NCI-H2107 treated with DMSO at 0.1 percent for 48 hours (cell line): Measurements from ENCODE around the gene RCC2.
A peak's percentile ranks its signal among the peaks of the same experiment; 100 is the strongest.
"Not testable (repeated sequence)": the region's sequence is repeated elsewhere in the genome, so short reads cannot be mapped to it uniquely, and the experiment has no call there.

Source experiments
- DNase-seq: peaks from one replicate; lab custom pipeline; 2025; ENCODE audit not compliant: unreplicated experiment; lab: John Stamatoyannopoulos, UW

RCC2 gene

DNA sequence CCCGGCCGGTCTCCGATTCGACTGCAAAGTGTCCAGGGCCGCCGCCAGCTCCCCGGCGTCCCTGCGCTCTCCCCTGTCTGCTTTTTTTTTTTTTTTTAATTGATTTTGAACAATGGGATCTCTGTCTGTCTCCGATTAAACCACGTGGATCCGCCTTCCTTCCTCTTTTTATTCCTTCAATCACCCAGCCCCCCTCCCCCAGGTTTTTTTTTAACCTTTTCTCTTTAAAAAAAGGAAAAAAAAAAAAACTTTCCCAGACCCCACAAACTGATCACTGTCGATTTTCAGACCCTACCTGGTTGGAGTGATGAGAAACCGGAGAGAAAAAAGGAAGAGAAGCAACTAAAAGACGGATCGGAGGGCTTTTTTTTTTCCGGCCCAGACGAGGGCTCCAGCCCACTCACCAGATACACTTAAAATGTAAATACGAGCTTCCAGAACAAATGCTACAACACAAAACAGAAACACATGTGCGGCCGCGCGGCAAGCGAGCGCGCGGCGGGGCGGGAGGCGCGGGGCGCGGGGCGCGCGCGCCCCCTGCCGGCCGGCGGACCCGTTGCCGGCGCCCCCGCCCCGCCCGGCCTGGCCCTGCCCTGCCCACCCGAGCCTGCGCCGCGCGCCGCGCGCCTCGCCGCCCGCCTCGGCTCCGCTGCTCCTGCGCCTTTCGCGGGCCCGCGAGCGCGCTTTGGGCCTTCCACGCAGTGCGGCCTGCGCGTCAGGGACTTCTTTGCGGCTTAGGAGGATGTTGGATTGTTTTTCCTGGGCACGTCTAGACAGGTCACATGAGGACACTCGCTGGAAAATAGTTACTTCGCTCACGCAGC, at the start of gene RCC2:
Gene RCC2, minus strand, starts transcription at position 428 of the 824 bp plus-strand sequence. CDS start 1,163 bp downstream, outside the sequence.
- peak; percentile 63 for DNase-seq

DNA sequence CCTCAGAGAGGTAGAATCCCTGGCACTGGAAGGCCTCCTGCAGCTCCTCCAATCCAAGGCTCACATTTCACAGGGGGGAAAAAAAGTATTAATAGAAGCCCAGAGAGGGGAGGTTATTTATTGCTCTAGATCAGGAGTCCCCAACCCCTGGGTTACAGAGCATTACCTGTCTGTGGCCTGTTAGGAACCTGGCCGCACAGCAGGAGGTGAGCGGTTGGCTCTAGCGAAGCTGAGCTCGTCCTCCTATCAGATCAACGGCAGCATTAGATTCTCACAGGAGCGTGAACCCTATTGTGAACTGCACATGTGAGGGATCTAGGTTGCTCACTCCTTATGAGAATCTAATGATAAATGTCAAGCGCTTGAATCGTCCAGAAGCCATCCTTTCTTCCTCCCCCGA, 46.8 kb upstream of the RCC2 start:
- DNase-seq, result no peak

DNA sequence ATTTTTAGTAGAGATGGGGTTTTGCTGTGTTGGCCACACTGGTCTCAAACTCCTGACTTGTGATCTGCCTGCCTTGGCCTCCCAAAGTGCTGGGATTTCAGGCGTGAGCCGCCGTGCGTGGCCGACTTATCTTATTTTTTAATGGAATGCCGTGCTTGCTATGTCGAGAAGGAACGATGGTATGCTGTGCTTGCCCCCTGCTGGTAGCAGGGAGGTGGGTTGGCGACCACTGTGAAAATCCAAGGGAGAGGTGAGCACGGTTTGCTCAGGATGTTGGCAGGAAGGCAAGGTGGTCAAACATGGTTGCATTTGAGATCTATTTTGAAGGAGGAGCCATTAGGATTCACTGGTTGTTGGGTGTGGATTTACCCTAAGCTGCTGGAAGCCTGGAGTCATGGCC, 45.8 kb upstream of the RCC2 start:
- no peak for DNase-seq

DNA sequence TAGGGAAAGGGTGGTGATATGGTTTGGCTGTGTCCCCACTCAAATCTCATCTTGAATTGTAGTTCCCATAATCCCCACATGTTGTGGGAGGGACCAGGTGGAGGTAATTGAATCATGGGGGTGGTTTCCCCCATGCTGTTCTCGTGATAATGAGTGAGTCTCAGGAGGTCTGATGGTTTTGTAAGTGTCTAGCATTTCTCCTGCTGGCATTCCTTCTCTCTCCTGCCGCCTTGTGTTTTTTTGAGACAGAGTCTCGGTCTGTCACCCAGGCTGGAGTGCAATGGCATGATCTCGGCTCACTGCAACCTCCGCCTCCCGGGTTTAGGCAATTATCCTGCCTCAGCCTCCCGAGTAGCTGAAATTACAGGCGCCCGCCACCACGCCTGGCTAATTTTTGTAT, 42.5 kb upstream of the RCC2 start:
- DNase-seq, result not testable (repeated sequence)

DNA sequence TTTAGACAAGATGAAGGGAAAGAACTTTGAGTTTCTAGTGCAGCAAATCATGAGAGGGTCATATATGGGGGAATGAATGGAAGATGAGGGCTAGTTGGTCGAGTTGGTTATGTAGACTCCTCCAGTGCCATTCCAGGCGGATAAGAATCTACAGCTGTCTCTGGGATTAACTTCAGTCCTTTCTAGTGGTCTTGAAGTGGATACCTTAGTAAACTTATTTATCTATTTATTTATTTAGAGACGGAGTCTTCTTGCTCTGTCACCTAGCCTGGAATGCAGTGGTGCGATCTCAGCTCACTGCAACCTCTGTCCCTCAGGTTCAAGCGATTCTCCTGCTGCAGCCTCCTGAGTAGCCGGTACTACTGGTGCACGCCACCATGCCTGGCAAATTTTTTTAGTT, 41.4 kb upstream of the RCC2 start:
- no peak for DNase-seq

DNA sequence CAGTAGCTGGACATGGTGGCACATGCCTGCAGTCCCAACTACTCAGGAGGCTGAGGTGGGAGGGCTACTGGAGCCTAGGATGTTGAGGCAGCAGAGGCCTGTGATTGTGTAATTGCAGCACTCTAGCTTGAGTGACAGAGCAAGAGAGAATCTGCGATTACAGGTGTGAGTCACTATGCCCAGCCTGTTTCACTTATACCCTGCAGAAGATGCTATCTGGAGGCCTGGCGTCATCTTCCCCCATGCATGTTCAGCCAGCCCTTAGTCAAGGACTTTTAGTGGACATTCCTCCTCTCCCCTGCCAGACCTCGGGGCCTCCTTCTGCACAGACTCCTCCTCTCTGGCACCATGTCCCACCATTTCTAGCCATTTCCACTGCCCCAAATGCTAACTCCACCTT, 36.3 kb upstream of the RCC2 start:
- no peak for DNase-seq

DNA sequence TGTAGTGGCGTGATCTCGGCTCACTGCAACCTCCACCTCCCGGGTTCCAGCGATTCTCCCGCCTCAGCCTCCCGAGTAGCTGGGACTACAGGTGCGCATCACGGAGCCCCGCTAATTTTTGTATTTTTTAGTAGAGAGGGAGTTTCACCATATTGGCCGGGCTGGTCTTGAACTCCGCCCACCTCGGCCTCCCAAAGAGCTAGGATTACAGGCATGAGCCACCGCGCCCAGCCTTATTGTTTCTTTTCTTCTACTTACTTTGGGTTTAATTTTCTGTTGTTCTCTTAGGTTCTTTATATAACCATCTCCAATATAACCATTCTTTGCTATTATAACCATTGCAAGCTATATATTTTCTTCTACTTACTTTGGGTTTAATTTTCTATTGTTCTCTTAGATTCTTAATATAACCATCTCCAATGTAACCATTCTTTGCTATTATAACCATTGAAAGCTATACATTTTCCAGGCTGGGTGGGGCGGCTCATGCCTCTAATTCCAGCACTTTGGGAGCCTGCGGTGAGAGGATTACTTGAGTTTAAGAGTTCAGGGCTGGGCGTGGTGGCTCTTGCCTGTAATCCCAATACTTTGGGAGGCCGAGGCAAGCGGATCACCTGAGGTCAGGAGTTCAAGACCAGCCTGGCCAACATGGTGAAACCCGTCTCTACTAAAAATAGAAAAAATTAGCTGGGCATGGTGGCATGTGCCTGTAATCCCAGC, 35.5 kb upstream of the RCC2 start:
- DNase-seq, result not testable (repeated sequence)

DNA sequence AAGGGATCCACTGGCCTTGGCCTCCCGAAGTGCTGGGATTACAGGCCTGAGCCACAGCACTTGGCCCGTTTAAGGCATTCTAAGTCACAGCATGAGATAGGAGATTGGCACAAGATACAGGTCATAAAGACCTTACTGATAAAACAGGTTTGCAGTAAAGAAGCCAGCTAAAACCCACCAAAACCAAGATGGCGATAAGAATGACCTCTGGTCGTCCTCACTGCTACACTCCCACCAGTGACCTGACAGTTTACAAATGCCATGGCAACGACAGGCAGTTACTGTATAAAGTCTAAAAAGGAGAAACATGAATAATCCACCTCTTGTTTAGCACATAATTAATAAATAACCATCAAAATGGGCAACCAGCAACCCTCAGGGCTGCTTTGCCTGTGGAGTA, 33.3 kb upstream of the RCC2 start:
- no peak for DNase-seq

DNA sequence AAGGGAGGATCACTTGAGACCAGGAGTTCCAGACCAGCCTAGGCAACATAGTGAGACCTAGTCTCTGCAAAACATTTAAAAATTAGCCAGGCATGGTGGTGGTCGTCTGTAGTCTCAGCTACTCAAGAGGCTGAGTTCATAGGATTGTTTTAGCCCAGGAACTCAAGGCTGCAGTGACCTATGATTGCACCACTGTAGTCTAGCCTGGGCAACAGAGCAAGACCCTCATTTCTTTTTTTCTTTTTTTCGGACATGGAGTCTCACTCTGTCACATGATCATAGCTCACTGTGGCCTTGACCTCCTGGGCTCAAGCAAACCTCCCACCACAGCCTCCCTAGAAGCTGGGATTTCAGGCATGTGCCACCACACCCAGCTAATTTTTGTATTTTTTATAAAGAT, 31.9 kb upstream of the RCC2 start:
- DNase-seq, result no peak

DNA sequence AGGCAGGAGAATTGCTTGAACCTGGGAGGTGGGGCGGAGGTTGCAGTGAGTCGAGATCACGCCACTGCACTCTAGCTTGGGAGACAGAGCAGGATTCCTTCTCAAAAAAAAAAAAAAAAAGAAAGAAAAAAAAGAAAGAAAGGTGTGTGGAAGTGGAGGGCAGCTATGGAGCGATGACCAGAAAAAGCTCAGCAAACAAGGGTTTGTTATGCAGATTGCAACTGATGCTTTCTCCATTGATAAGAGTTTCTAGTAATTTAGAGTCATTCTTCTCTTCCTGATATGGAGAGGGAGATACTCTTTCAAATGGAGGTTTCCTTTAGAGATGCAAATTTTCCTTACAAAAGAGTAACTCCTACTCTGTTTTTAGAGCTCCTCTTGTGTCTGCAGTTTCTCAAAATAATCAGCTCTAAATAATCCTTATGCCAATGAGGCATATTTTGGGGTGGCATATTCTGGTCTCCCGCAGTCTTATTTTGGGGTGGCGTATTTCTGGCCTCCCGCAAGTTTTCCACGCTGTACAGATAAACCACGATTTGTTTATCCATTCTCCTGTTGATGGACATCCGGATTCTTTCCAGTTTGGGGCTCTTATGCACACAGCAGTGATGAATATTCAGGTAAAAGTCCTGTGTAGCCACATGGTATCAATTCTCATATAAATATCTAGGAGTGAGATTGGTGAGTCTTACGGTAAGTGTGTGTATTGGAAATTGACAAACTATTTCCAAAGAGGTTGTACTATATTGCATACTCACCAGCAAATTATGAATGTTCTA, 30.7 kb upstream of the RCC2 start:
- no peak for DNase-seq

DNA sequence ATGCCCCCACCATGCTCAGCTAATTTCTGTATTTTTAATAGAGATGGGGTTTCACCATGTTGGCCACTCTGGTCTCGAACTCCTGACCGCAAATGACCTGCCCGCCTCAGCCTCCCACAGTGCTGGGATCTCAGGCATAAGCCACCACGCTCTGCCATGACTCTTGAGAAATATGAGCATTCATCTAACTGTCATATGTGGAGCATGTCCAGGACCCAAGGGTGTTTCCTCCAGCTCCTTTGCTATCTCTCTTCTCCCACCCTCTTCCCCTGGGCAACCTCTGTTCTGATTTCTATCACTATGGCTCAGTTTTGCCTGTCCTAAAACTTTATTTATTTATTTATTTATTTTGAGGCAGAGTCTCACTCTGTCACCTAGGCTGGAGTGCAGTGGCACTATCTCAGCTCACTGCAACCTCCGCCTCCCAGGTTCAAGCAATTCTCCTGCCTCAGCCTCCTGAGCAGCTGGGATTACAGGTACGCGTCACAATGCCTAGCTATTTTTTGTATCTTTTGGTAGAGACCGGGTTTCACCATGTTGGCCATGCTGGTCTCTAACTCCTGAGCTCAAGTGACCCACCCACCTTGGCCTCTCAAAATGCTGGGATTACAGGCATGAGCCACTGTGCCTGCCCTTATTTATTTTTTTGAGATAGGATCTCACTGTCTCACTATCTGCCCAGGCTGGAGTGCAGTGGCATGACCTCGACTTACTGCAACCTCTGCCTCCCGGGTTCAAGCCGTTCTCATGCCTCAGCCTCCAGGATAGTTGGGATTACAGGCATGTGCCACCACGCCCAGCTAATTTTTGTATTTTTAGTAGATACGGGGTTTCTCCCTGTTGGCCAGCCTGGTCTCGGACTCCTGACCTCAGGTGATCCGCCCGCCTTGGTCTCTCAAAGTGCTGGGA, 29.1 kb upstream of the RCC2 start:
- DNase-seq, result not testable (repeated sequence)

DNA sequence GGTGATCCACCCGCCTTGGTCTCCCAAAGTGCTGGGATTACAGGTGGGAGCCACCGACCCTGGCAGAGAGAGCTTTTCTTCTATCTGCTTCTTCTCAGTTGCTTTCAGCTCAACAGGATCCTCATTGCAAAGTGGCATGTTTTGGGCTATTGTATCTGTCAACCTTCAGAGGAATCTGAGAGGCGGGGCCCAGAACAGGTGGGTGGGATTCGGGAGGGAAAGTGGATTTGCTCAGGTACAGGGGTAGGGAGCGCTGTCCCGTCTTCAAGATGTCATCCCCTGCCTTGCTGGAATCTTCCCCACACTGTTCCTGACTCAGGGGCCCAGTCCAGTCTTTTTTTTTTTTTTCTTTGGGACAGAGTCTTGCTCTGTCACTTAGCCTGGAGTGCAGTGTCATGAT, 26.9 kb upstream of the RCC2 start:
- DNase-seq, result no peak

DNA sequence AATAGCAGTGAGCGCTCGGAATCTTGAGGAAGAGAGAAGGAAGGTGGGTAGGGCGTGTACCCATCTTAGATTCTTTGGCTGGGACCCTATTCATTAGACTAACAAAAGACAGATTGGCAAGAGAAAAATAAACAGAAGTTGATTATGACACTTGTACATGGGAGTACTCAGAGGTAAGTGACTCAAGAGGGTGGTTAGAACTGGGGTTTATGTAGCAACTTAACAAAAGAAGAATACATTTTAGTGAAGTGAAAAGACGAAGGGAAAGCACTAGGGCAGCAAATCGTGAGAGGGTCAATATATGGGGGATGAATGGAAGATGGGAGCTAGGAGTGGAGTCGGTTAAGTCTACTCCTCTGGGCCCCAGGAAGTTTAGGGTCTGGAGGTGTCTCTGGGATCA, 25.8 kb upstream of the RCC2 start:
- DNase-seq, result no peak

DNA sequence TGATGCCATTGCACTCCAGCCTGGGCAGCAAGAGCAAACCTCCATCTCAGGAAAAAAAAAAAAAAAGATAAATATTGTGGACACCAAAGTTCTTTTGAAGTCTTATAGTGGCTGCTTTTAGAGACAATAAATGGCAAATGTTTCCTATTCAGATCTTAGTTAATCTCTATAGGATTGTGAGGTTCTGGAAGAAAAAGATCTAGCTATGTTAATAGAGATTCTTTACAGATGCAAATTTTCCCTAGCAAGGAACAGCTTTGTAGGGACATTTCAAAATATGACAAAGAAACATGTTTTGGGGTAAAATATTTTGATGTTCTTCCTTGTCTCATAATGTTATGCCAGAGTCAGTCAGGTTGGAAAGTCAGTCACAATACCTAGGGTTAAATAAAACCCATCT, 24.5 kb upstream of the RCC2 start:
- no peak for DNase-seq

DNA sequence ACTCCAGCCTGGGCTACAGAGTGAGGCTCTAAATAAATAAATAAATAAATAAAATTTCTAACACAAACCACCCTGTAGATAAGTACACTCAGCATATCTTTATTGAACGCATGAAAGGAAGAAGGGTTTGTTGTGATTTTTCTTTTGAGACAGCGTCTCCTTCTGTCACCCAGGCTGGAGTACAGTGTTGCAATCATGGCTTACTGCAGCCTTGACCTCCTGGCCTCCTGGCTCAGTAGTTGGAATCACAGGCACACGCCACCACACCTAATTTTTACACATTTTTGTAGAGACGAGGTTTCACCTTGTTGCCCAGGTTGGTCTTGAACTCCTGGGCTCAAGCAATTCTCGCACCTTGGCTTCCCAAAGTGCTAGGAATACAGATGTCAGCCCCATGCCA, 23.2 kb upstream of the RCC2 start:
- no peak for DNase-seq

DNA sequence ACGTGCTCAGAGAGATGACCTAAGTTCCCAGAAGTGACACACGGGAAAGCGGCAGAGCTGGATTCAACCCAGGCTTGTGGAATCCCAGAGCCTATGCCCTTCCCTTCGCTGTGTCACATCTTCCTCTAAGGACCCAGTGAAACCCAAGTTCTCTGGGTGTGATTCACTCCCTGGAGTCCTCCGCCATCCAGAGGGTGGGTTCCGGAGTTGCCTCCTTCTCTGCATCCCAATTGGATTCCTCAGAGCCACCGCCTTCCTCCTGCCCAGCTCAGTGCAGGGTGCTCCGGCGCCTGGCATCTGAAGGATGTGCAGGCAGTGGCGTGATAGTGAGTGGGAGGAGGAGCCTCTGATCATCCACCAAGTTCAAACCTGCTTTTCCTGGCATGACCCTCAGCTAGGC, 20.7 kb upstream of the RCC2 start:
- no peak for DNase-seq

DNA sequence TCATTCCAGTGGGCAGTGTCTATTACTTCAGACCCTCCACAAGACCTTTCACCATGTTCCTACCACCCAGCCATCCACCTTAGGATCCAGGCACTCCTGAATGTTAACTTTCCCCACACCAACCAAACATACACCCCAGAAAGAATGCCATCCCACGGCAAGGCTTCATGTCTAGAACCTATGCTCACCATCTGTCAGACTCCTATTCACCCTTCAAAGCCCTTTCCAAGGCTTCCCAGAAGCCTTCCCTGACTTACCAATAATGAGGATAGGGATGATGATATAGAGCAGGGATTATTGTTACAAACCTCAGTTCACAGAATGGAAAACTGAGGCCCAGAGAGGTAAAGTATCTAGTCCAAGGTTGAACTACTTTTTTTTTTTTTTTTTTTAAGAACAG, 19.3 kb upstream of the RCC2 start:
- DNase-seq, result no peak

DNA sequence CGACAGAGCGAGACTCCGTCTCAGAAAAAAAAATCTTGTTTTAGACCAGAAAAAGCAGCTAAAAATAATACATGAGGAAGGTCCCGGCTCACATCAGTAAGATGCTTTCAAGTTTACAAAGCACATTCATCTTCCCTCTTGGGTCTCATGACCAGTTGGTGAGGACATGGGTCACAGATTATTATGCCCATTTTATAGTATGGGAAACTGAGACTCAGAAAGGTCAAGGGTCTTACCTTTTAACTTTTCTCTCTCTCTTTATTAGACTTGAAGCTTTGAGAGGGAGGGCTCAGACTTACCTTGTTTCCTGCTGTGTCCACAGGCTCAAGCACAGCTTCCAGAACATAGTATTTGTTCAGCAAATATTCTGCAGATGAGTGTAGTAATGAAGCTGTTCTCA, 13.2 kb upstream of the RCC2 start:
- no peak for DNase-seq

DNA sequence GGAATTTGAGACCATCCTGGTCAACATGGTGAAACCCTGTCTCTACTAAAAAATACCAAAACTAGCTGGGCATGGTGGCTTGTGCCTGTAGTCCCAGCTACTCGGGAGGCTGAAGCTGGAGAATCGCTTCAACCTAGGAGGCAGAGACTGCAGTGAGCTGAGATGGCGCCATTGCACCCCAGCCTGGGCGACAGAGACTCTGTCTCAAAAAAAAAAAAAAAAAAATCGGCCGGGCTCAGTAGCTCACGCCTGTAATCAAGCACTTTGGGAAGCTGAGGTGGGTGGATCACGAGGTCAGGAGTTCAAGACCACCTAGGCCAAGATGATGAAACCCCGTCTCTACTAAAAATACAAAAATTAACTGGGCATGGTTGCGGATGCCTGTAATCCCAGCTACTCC, 12.7 kb upstream of the RCC2 start:
- not testable (repeated sequence) for DNase-seq

DNA sequence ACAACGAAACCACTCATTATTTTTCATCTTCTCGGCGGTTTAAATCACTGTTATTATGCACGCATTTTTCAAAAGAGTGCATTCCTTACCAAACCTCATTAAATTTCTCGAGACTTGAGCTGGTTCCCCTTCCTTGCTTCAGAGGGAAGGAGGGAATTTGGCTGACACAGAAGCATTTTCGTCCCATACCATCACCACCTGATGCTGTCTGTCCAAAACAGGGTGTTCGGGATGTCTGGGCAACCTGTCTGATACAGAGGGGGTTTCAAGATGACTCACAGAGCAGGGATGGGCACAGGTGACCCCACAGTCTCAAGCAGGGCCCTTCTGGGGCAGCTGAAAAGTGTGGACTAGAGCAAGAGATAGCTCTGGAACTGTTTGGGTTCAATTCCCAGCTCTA, 12.3 kb upstream of the RCC2 start:
- no peak for DNase-seq

DNA sequence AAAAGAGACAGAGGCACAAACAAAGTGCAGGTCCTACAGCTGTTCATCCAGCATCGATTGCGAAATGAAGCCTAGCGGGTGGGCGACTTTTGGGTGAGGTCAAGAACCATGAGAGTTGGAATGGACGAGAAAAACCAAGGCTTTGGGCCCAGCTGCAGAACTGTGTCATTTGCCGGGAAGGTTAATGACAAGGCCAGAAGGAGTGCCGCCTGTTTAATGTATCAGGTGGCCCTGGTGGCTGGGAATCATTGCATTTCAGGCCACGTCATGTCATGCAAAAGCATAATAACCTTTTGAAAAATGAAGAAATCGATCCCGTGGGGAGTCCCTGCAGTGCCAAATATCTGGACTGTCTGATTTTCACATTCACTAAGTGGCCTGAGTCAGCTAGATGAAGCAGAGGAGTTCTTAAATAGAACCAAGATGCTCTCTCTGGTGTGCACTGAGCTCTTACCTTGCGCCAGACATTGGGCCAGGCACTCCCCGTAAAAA, 8.1 kb upstream of the RCC2 start:
- no peak for DNase-seq
